Right lobe of liver (tissue), 4 donors: Measurements from ENCODE around the gene NTM.

Experiments used
- POLR2A ChIP-seq: fragments of 450-650 bp; IDR thresholded peaks from one replicate; pipeline ENCODE4 v1.6.1; 2017; ENCODE audit warnings: antibody characterized with exemption, mild to moderate bottlenecking
- TF ChIP-seq, protein P1 (sequence below), 4 donors: fragments of 200-600 bp in 3 of 4; fragments of 450-650 bp in 1 of 4; IDR thresholded peaks; one replicate each; pipeline versions ENCODE4 v1.5.1 to v1.8.0; 2016 to 2022; ENCODE audit warnings: antibody characterized with exemption in 4 of 4, mild to moderate bottlenecking in 2 of 4
- donor health status: DM: no; HTN: no; CAD: no.
- donor health status: DM: no; HTN: no; CAD: no.
- donor health status: DM: no; HTN: yes; CAD: no.

DNA sequence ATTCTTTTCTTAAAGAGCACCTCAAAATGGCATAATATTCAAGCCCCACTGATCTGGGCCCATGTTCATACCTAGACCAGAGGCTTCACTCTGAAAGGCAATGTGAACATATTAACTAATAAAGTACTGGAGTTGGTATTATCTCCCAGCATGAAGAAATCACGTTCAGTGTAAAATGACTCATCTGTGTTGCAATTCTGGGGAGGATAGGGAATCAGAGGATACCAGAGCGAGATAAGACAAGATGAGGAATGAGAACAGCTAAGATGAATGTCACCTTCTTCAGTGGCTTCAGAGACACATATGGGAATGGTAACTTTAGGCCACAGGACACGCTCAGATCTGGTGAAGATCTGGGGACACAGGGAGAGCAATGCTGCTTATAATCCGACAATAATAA is 121.1 kb downstream of the NTM start:
- TF ChIP-seq, protein P1, sequence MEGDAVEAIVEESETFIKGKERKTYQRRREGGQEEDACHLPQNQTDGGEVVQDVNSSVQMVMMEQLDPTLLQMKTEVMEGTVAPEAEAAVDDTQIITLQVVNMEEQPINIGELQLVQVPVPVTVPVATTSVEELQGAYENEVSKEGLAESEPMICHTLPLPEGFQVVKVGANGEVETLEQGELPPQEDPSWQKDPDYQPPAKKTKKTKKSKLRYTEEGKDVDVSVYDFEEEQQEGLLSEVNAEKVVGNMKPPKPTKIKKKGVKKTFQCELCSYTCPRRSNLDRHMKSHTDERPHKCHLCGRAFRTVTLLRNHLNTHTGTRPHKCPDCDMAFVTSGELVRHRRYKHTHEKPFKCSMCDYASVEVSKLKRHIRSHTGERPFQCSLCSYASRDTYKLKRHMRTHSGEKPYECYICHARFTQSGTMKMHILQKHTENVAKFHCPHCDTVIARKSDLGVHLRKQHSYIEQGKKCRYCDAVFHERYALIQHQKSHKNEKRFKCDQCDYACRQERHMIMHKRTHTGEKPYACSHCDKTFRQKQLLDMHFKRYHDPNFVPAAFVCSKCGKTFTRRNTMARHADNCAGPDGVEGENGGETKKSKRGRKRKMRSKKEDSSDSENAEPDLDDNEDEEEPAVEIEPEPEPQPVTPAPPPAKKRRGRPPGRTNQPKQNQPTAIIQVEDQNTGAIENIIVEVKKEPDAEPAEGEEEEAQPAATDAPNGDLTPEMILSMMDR (IDR thresholded peaks at IDR 0.05), result no peak
- TF ChIP-seq POLR2A, result no peak
